Body of pancreas (tissue), 4 donors: ENCODE results near the gene ZNF579. TPM values are rescaled to one million over a fixed set of nuclear protein-coding genes. Genes with fewer than 3 reads are reported as not detected.

Experiments used
- ATAC-seq: fragments of 150-250 bp; one replicate; pipeline ENCODE4 v1.9.1; 2016
- DNase-seq, 4 donors: peaks; one replicate each; pipeline ENCODE4 v3.0.0-alpha.2; 2019
- H3K27ac ChIP-seq, 4 donors: fragments of 200-600 bp; sonication (generic); 1 replicate in 3 of 4; 2 replicates in 1 of 4; pipeline versions ENCODE4 v1.5.1 to v1.6.1; 2016 to 2019; ENCODE audit warnings: mild to moderate bottlenecking in 1 of 4, mixed read lengths in 1 of 4, moderate library complexity in 1 of 4
- H3K27me3 ChIP-seq, 2 donors: fragments of 200-600 bp; sonication (generic); one replicate each; pipeline ENCODE4 v1.6.0; 2016; ENCODE audit warnings: mild to moderate bottlenecking in 1 of 2
- H3K36me3 ChIP-seq, 2 donors: fragments of 200-600 bp; sonication (generic); replicated peaks in 1 of 2; 2 replicates each; pipeline ENCODE4 v1.5.1; 2016; ENCODE audit warnings: low read depth in 2 of 2; ENCODE audit not compliant: insufficient read depth in 1 of 2
- H3K4me1 ChIP-seq: fragments of 200-600 bp; sonication (generic); one replicate; pipeline ENCODE4 v1.6.0; 2016
- H3K4me3 ChIP-seq, 2 donors: fragments of 200-600 bp; sonication (generic); 1 replicate in 1 of 2; 2 replicates in 1 of 2; pipeline ENCODE4 v1.5.1; 2016 to 2019
- H3K9me3 ChIP-seq, 3 donors: fragments of 200-600 bp; sonication (generic); 1 replicate in 2 of 3; 2 replicates in 1 of 3; pipeline ENCODE4 v1.5.1; 2016
- CTCF ChIP-seq, 7 experiments: fragments of 450-650 bp in 4 of 7; fragments of 200-600 bp in 3 of 7; sonication (generic) in 3 of 7; IDR thresholded peaks; one replicate each; pipeline ENCODE4 v1.5.1; 2016 to 2019; ENCODE audit warnings: antibody characterized with exemption in 7 of 7
- POLR2A ChIP-seq, 3 donors: fragments of 450-650 bp; IDR thresholded peaks; one replicate each; pipeline ENCODE4 v1.6.1; 2016; ENCODE audit warnings: antibody characterized with exemption in 3 of 3, mild to moderate bottlenecking in 2 of 3
- WGBS, 2 donors: methylation state at CpG; one replicate each; pipeline ENCODE4 v1.1.5; 2017; 5-methylcytosine and 5-hydroxymethylcytosine counted together
- intact Hi-C: fragments of 100-400 bp; cut with DNase I; formaldehyde crosslinking; loops from one replicate; pipeline ENCODE4 v1.15.1; 2023
- total RNA-seq, 2 donors: library from RNA; depleted of rRNA; stranded (reverse); fragments of >200 nt; gene quantifications; one replicate each; pipeline ENCODE4 v1.1.0, GENCODE V29; 2016

ZNF579 gene
- total RNA-seq, 2 donors from 2014 or later = 3.3 to 6.2 TPM

- peak overlapping the region; percentile 47 to 55 for H3K4me3 ChIP-seq
- H3K36me3 ChIP-seq = peaks cover 0 to 5% of the 10 kb centered on the region in 2 donors
- H3K9me3 ChIP-seq = no peaks in the 10 kb centered on the region
- peaks cover 29% of the 10 kb centered on the region for H3K4me1 ChIP-seq
- TF ChIP-seq CTCF (IDR thresholded peaks at IDR 0.05) (no peak), POLR2A (IDR thresholded peaks at IDR 0.05) (peak in 1 of 3 donors; percentile 14)
- intact Hi-C loops = no loop called here
- no peak for ATAC-seq
- 31 to 46% methylated on average over 4 of the region's 4 CpGs for WGBS, 2 donors
- no peaks in the 10 kb centered on the region for H3K27me3 ChIP-seq
- DNase-seq = no peak
- peak overlapping the region; percentile 90 to 98 (median 94) for H3K27ac ChIP-seq
Measured at GRCh38 chr19:55601084-55601483, 20.4 kb upstream of the ZNF579 start.

- TF ChIP-seq CTCF (IDR thresholded peaks at IDR 0.05) (no peak), POLR2A (IDR thresholded peaks at IDR 0.05) (no peak)
- no peak for ATAC-seq
Measured at GRCh38 chr19:55600662-55601028, 20.0 kb upstream of the ZNF579 start.

GRCh38 chr19:55599842-55600661, 19.4 kb upstream of the ZNF579 start, which contains the start of gene ZNF524:
ZNF524 (plus strand) TSS chr19:55600288; CDS start chr19:55602113, 1,825 bp downstream.
- peak within 1 kb of the TSS; percentile 86 to 88 for H3K4me3 ChIP-seq
- peaks cover 0 to 5% of the 10 kb centered on the region in 2 donors for H3K36me3 ChIP-seq
- peak; percentile 83 to 91 (median 88) for DNase-seq
- peak within 1 kb of the TSS; percentile 90 to 98 (median 94) for H3K27ac ChIP-seq
- 0 to 1% methylated on average over 16 to 80 of the region's 97 CpGs for WGBS, 2 donors
- ATAC-seq = peak; percentile 72
- H3K27me3 ChIP-seq = no peaks in the 10 kb centered on the region
- intact Hi-C loops = no loop called here
- H3K4me1 ChIP-seq = peaks cover 29% of the 10 kb centered on the region
- TF ChIP-seq CTCF (IDR thresholded peaks at IDR 0.05) (no peak), POLR2A (IDR thresholded peaks at IDR 0.05) (no peak)
- H3K9me3 ChIP-seq = no peaks in the 10 kb centered on the region

More at GRCh38 chr19:55600662-55601028, 20.0 kb upstream of the ZNF579 start:
- 3 to 4% methylated on average over 11 to 15 of the region's 15 CpGs for WGBS, 2 donors
- DNase-seq = no peak
- Histone ChIP-seq H3K27ac (peak overlapping the region; percentile 90 to 98 (median 94)), H3K36me3 (peaks cover 0 to 5% of the 10 kb centered on the region in 2 donors), H3K9me3 (no peaks in the 10 kb centered on the region), H3K27me3 (no peaks in the 10 kb centered on the region), H3K4me1 (peaks cover 29% of the 10 kb centered on the region), H3K4me3 (peak overlapping the region; percentile 47 to 55)
- intact Hi-C loops = no loop called here

- Histone ChIP-seq H3K9me3 (no peaks in the 10 kb centered on the region), H3K4me1 (peaks cover 23% of the 10 kb centered on the region), H3K27ac (peak within 1 kb of the TSS; percentile 90 to 98 (median 94)), H3K36me3 (peaks cover 0 to 5% of the 10 kb centered on the region in 2 donors), H3K4me3 (peak within 1 kb of the TSS; percentile 86 to 88), H3K27me3 (no peaks in the 10 kb centered on the region)
- intact Hi-C loops = no loop called here
- DNase-seq = peak; percentile 98 to 99 (median 98)
- WGBS, 2 donors = 0% methylated on average over 22 to 23 of the region's 23 CpGs
- TF ChIP-seq CTCF (IDR thresholded peaks at IDR 0.05) (no peak), POLR2A (IDR thresholded peaks at IDR 0.05) (peak in 1 of 3 donors; percentile 44)
- ATAC-seq = peak; percentile 88
Measured at GRCh38 chr19:55599468-55599841, 18.8 kb upstream of the ZNF579 start, which contains the start of gene FIZ1. FIZ1 (minus strand) TSS chr19:55599517; CDS start chr19:55597865, 1,652 bp downstream.
